ENCODE results near the gene PCAT7. TPM values are rescaled to one million over a fixed set of nuclear protein-coding genes. Genes with fewer than 3 reads are reported as not detected.

The PCAT7 gene
- total and polyA plus RNA-seq, 2 donors (not counting 3 experiments of a cell fraction or from before 2014, with no cell fraction given): not detected

DNA sequence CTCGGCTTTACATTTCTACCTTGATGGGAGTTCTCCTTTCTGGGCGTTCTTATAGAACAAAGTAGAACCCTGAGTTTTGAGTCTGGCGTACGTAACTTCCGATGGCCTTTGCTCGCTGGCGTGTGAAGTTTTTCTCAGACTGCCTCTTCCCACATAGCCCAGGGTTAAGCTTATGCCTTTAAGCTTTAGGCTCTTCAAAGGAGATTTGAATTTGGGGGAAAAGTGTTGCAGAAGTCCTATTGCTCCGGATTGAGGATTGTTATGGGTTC is 52.5 kb downstream of the PCAT7 start:
- ChIA-PET CTCF (no interaction called here), POLR2A (no interaction called here)
- no peaks in the 10 kb centered on the region for H3K4me1 ChIP-seq (ENCODE audit: control insufficient read depth, extremely low read depth, insufficient read depth, low read length)
- dilution Hi-C loops (cut with MboI; ENCODE audit: extremely low pct_ligation_motif_present, low sequenced_read_pairs) (no loop called here), intact Hi-C loops (cut with micrococcal nuclease) (loop anchor here (10.0 kb wide), 2 partner anchors 393 to 593 kb away; no protein-coding TSS in a partner anchor)
- TF ChIP-seq POLR2A (IDR thresholded peaks at IDR 0.05; ENCODE audit: low read depth, low read length): no peak
- no peak for TF ChIP-seq MYC (IDR thresholded peaks at IDR 0.05; ENCODE audit: low read depth, low read length)
- TF ChIP-seq POLR2AphosphoS5 (IDR thresholded peaks at IDR 0.05; ENCODE audit: insufficient read depth, low read depth, low read length): no peak
- TF ChIP-seq FOS (IDR thresholded peaks at IDR 0.05; ENCODE audit: borderline replicate concordance, insufficient read depth, low read length): no peak
- no peak for TF ChIP-seq GATA2 (IDR thresholded peaks at IDR 0.05; ENCODE audit: insufficient read depth, insufficient read length, low read depth, low read length)
- TF ChIP-seq, protein P1, sequence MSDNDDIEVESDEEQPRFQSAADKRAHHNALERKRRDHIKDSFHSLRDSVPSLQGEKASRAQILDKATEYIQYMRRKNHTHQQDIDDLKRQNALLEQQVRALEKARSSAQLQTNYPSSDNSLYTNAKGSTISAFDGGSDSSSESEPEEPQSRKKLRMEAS (IDR thresholded peaks at IDR 0.05; ENCODE audit: insufficient read depth, insufficient read length): no peak
- TF ChIP-seq, protein P2, sequence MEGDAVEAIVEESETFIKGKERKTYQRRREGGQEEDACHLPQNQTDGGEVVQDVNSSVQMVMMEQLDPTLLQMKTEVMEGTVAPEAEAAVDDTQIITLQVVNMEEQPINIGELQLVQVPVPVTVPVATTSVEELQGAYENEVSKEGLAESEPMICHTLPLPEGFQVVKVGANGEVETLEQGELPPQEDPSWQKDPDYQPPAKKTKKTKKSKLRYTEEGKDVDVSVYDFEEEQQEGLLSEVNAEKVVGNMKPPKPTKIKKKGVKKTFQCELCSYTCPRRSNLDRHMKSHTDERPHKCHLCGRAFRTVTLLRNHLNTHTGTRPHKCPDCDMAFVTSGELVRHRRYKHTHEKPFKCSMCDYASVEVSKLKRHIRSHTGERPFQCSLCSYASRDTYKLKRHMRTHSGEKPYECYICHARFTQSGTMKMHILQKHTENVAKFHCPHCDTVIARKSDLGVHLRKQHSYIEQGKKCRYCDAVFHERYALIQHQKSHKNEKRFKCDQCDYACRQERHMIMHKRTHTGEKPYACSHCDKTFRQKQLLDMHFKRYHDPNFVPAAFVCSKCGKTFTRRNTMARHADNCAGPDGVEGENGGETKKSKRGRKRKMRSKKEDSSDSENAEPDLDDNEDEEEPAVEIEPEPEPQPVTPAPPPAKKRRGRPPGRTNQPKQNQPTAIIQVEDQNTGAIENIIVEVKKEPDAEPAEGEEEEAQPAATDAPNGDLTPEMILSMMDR (IDR thresholded peaks at IDR 0.05; ENCODE audit: extremely low read depth in 1 of 2, insufficient read depth in 1 of 2, low read depth in 1 of 2, low read length in 2 of 2): no peak
- TF ChIP-seq EZH2 (IDR thresholded peaks at IDR 0.05; ENCODE audit: borderline replicate concordance, low read depth, low read length, severe bottlenecking): no peak
- H3K9ac ChIP-seq (replicated peaks; ENCODE audit: extremely low read depth, insufficient read depth, low read length): no peak overlapping the region
- no peaks in the 10 kb centered on the region for H3K79me2 ChIP-seq (ENCODE audit: control insufficient read depth, insufficient read depth, low read length)
- BruUV-seq (replicated peaks): no TSS peak
- H3K27me3 ChIP-seq (ENCODE audit: control insufficient read depth in 2 of 2, insufficient read depth in 2 of 2, low read length in 2 of 2): peaks cover 3% of the 10 kb centered on the region in 2 experiments
- H3K9me1 ChIP-seq (replicated peaks; ENCODE audit: control insufficient read depth, extremely low read depth, insufficient read depth, low read length): no peaks in the 10 kb centered on the region
- H3K4me2 ChIP-seq (ENCODE audit: insufficient read depth, low read length): no peak overlapping the region
- H3K36me3 ChIP-seq (ENCODE audit: control insufficient read depth in 2 of 2, extremely low read depth in 1 of 2, insufficient read depth in 2 of 2, low read length in 2 of 2): no peaks in the 10 kb centered on the region
- H3K9me3 ChIP-seq (replicated peaks; ENCODE audit: control insufficient read depth, insufficient read depth, low read length): no peaks in the 10 kb centered on the region
- FAIRE-seq: no peak
- no peak overlapping the region for H3K4me3 ChIP-seq (replicated peaks in 1 of 3; ENCODE audit: insufficient read depth in 1 of 3, low read depth in 1 of 3, low read length in 3 of 3)
- H3K27ac ChIP-seq (ENCODE audit: insufficient read depth, low read depth, low read length): no peak overlapping the region
- no peaks in the 10 kb centered on the region for H4K20me1 ChIP-seq (replicated peaks; ENCODE audit: control insufficient read depth, extremely low read depth, insufficient read depth, low read length)
- no peak for DNase-seq (ENCODE audit: low read depth, low spot score)
- no peak overlapping the region for H2AFZ ChIP-seq (ENCODE audit: low read depth, low read length)
